Lower lobe of right lung (tissue), 2 donors: ENCODE results near the gene AGAP5. TPM values are rescaled to one million over a fixed set of nuclear protein-coding genes. Genes with fewer than 3 reads are reported as not detected.
A peak's percentile ranks its signal among the peaks of the same experiment; 100 is the strongest.

Source experiments
- ATAC-seq, 2 donors: fragments of 200-7000 bp; cut with Tn5 transposase; one replicate each; pipeline ENCODE4 v1.9.1; 2020 to 2022; ENCODE audit warnings: mild to moderate bottlenecking in 2 of 2, moderate library complexity in 2 of 2
- DNase-seq: peaks from one replicate; pipeline ENCODE4 v3.0.0-alpha.2; 2020
- H3K27ac ChIP-seq: fragments of 200-600 bp; one replicate; pipeline ENCODE4 v1.8.0; 2022
- H3K27me3 ChIP-seq: fragments of 200-600 bp; one replicate; pipeline ENCODE4 v1.8.0; 2022; ENCODE audit warnings: low read depth
- H3K36me3 ChIP-seq: fragments of 200-600 bp; one replicate; pipeline ENCODE4 v1.8.0; 2022; ENCODE audit warnings: mild to moderate bottlenecking
- H3K4me1 ChIP-seq: fragments of 200-600 bp; one replicate; pipeline ENCODE4 v1.8.0; 2022
- H3K4me3 ChIP-seq: fragments of 200-600 bp; one replicate; pipeline ENCODE4 v1.8.0; 2022; ENCODE audit warnings: mild to moderate bottlenecking
- H3K9me3 ChIP-seq: fragments of 200-600 bp; one replicate; pipeline ENCODE4 v1.8.0; 2022
- CTCF ChIP-seq: fragments of 200-600 bp; IDR thresholded peaks from one replicate; pipeline ENCODE4 v1.8.0; 2022; ENCODE audit warnings: antibody characterized with exemption, mild to moderate bottlenecking
- intact Hi-C: fragments of 100-400 bp; cut with DNase I; formaldehyde crosslinking; loops from one replicate; pipeline ENCODE4 v1.11.0; 2022
- total RNA-seq: library from RNA; stranded (reverse); fragmentation: NEBNext Ultra II Directional; extraction: Animal tissue kit (Norgen Biotek cat#: 25700); gene quantifications from one replicate; pipeline ENCODE4 v1.2.1, GENCODE V29; 2021
- donor health status: DM: no; HTN: yes; CAD: no; lungs with severe emphysema.

Gene AGAP5
- total RNA-seq, 1 donor from 2014 or later: 9.1 TPM

DNA sequence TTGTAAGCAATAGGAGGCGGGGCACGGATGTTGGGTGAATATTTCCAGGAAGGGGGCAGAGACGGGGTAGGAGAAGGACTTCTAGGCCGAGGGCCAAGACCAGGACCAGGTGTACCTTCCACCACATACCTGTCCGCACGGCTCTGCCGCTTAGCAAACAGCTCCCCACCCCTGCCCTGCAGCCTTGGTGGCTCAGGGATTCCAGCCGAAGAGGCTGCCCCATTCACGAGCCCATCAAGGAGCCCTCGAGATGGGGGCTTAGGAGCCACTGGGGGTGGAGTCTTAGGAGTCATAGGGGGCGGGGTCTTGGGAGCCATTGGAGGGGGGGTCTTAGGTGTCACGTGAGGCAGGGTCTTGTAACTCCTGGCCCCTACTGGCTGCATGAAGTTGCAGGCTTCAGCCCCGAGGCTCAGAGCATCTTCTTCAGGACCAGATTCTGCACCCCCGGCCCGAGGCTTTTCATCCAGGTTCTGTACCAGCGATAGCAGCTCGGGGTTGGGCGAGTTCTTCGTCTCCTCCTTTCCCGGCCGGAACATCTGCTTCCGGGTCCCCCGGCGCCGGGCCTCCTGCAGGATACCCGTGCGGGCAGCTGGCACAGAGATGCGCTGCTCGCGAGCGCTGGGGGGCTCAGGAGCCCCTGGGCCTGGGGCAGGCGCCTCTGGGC lies 50.6 kb downstream of the AGAP5 start:
- intact Hi-C loops: no loop called here
- no peak for TF ChIP-seq CTCF

DNA sequence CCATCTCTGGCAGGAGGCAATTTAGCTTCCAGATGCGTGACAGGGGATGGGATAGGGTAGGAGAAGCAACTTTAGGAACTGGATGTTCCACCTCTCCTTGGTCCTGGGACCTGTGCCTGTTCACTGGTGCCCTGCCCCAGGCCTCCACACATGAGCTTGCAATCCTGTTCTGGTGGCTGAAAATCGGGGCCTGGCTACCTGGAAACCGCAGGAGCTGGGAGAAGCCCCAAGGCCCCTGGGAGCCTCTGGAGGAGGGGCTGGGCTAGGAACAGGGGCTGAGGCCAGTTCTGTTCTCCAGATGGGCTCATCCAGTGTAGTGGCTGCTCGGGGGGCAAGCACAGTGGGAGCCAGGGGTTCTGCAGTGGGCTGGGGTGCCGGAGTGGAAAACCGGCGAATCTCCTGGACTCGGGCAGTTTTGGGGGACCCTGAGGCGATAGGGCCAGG lies 51.3 kb downstream of the AGAP5 start:
- no peaks in the 10 kb centered on the region for H3K9me3 ChIP-seq
- H3K27ac ChIP-seq: peak overlapping the region; percentile 60
- intact Hi-C loops: no loop called here
- DNase-seq (no peak), ATAC-seq (no peak)
- no peak for TF ChIP-seq CTCF
- H3K4me3 ChIP-seq: no peak overlapping the region
- H3K27me3 ChIP-seq: no peaks in the 10 kb centered on the region
- H3K4me1 ChIP-seq: peaks cover 27% of the 10 kb centered on the region
- no peaks in the 10 kb centered on the region for H3K36me3 ChIP-seq

More for the DNA sequence above, 50.6 kb downstream of the AGAP5 start:
- peaks cover 27% of the 10 kb centered on the region for H3K4me1 ChIP-seq
- peak overlapping the region; percentile 60 for H3K27ac ChIP-seq
- H3K27me3 ChIP-seq: no peaks in the 10 kb centered on the region
- no peaks in the 10 kb centered on the region for H3K9me3 ChIP-seq
- ATAC-seq (peak; percentile 72), DNase-seq (peak; percentile 70)
- no peaks in the 10 kb centered on the region for H3K36me3 ChIP-seq
- peak overlapping the region; percentile 69 for H3K4me3 ChIP-seq

DNA sequence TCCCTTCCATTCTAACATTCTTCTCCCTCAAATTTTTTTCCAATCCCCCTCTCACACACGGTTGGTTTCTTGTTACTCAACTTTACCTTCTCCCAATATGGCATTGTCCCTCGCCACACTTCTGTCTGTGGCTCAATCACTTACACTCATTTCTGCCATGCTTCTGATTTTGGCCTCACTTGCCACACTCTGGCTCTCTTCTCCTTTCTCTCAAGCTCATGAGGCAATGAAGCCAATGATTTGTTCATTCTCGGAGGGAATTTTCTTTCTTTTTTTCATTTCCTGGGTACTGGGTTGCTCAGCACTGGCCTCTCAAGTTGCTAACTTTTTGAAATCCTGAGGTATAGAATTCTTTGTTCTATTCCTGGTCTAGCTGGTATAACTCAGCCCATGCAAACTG lies 52.7 kb downstream of the AGAP5 start:
- TF ChIP-seq CTCF: no peak
- no peak for ATAC-seq
- Histone ChIP-seq H3K36me3 (no peaks in the 10 kb centered on the region), H3K4me3 (no peak overlapping the region), H3K9me3 (no peaks in the 10 kb centered on the region), H3K4me1 (peaks cover 27% of the 10 kb centered on the region), H3K27ac (no peak overlapping the region), H3K27me3 (no peaks in the 10 kb centered on the region)
- no peak for DNase-seq
- intact Hi-C loops: loop anchor here (2.0 kb wide), 1 partner anchor 116 kb away; no protein-coding TSS in a partner anchor

- DNase-seq (no peak), ATAC-seq (no peak)
- Histone ChIP-seq H3K9me3 (no peaks in the 10 kb centered on the region), H3K4me1 (peaks cover 27% of the 10 kb centered on the region), H3K27me3 (no peaks in the 10 kb centered on the region), H3K27ac (no peak overlapping the region), H3K4me3 (no peak overlapping the region), H3K36me3 (no peaks in the 10 kb centered on the region)
- no peak for TF ChIP-seq CTCF
- intact Hi-C loops: loop anchor here (2.0 kb wide), 1 partner anchor 116 kb away; no protein-coding TSS in a partner anchor
Observed at GRCh38 chr10:73644767-73645166, 53.1 kb downstream of the AGAP5 start.

- ATAC-seq (peak; percentile 70 to 71), DNase-seq (no peak)
- H3K4me3 ChIP-seq: no peak overlapping the region
- intact Hi-C loops: loop anchor here (2.0 kb wide), 1 partner anchor 115 kb away; no protein-coding TSS in a partner anchor
- H3K9me3 ChIP-seq: no peaks in the 10 kb centered on the region
- no peaks in the 10 kb centered on the region for H3K36me3 ChIP-seq
- TF ChIP-seq CTCF: peak; percentile 87
- no peak overlapping the region for H3K27ac ChIP-seq
- H3K4me1 ChIP-seq: peaks cover 27% of the 10 kb centered on the region
- no peaks in the 10 kb centered on the region for H3K27me3 ChIP-seq
Observed at GRCh38 chr10:73644015-73644743, 53.7 kb downstream of the AGAP5 start.
